H1 (cell line): ENCODE data around the gene KLHDC4. TPM values are rescaled to one million over a fixed set of nuclear protein-coding genes. Genes with fewer than 3 reads are reported as not detected.

Experiments used
- CTCF ChIA-PET: fragments of 300-600 bp; sonication (Branson Sonifier 250); formaldehyde crosslinking; loops from one replicate; lab custom pipeline; 2021; ENCODE audit not compliant: partially characterized antibody; lab: Charles Lee
- POLR2A ChIA-PET: fragments of 300-600 bp; sonication (Branson Sonifier 250); formaldehyde crosslinking; loops from one replicate; lab custom pipeline; 2021; ENCODE audit warnings: inconsistent platforms; ENCODE audit not compliant: partially characterized antibody; lab: Charles Lee
- DNase-seq, 2 experiments: peaks; one replicate each; pipeline versions ENCODE4 v3.0.0 to v3.0.0-alpha.2; 2010 to 2022; ENCODE audit warnings: low spot score in 2 of 2, low read depth in 1 of 2, mixed read lengths in 1 of 2
- FAIRE-seq: peaks from 2 replicates; lab custom pipeline; 2011; peaks lifted over from hg19 to GRCh38; lab: Jason Lieb, UNC
- H2AFZ ChIP-seq: 2 replicates; pipeline ENCODE4 v1.8.1; 2012; ENCODE audit warnings: low read length, inconsistent platforms
- H2AK5ac ChIP-seq: 2 replicates; pipeline ENCODE4 v1.6.1; 2013; ENCODE audit warnings: low read depth, low read length
- H2BK120ac ChIP-seq: replicated peaks from 2 replicates; pipeline ENCODE3; 2013; ENCODE audit warnings: low read depth, low read length, inconsistent platforms
- H2BK12ac ChIP-seq: 2 replicates; pipeline ENCODE4 v1.6.1; 2013; ENCODE audit warnings: low read depth, low read length
- H2BK15ac ChIP-seq: 2 replicates; pipeline ENCODE4 v1.6.1; 2013; ENCODE audit warnings: low read length
- H2BK20ac ChIP-seq: 2 replicates; pipeline ENCODE4 v1.6.1; 2013; ENCODE audit warnings: low read length
- H2BK5ac ChIP-seq: 2 replicates; pipeline ENCODE4 v1.6.1; 2013; ENCODE audit warnings: low read depth, low read length
- H3K14ac ChIP-seq: 2 replicates; pipeline ENCODE4 v1.6.1; 2013; ENCODE audit warnings: inconsistent platforms; ENCODE audit not compliant: insufficient read length
- H3K18ac ChIP-seq: 2 replicates; pipeline ENCODE4 v1.6.1; 2013; ENCODE audit warnings: low read length; ENCODE audit errors: extremely low read depth
- H3K23ac ChIP-seq: 2 replicates; pipeline ENCODE4 v1.6.1; 2013; ENCODE audit warnings: inconsistent platforms; ENCODE audit not compliant: insufficient read length
- H3K23me2 ChIP-seq: 2 replicates; pipeline ENCODE4 v1.6.1; 2013; ENCODE audit warnings: low read depth, low read length
- H3K27ac ChIP-seq: 2 replicates; pipeline ENCODE4 v1.6.1; 2011; ENCODE audit warnings: low read depth, low read length, inconsistent platforms
- H3K27me3 ChIP-seq, 4 experiments: replicated peaks in 1 of 4; 1 replicate in 1 of 4; 2 replicates in 3 of 4; pipeline versions ENCODE4 v1.6.1 to v1.8.1; 2011 to 2013; ENCODE audit warnings: low read length in 3 of 4, mild to moderate bottlenecking in 3 of 4, inconsistent platforms in 2 of 4, mixed read lengths in 2 of 4, moderate library complexity in 1 of 4; ENCODE audit not compliant: control insufficient read depth in 3 of 4, insufficient read depth in 3 of 4; ENCODE audit errors: extremely low read depth in 1 of 4
- H3K36me3 ChIP-seq, 4 experiments: 2 replicates each; pipeline versions ENCODE4 v1.6.1 to v1.8.1; 2011 to 2013; ENCODE audit warnings: mild to moderate bottlenecking in 4 of 4, low read length in 3 of 4, moderate library complexity in 2 of 4, control low read depth in 1 of 4, inconsistent platforms in 1 of 4; ENCODE audit not compliant: insufficient read depth in 4 of 4, control insufficient read depth in 2 of 4
- H3K4ac ChIP-seq: replicated peaks from 2 replicates; pipeline ENCODE3; 2013; ENCODE audit warnings: low read length, low read depth, mixed read lengths, inconsistent platforms; ENCODE audit not compliant: insufficient read length
- H3K4me1 ChIP-seq, 4 experiments: replicated peaks in 1 of 4; 1 replicate in 1 of 4; 2 replicates in 3 of 4; pipeline versions ENCODE4 v1.6.1 to v1.8.1; 2011 to 2013; ENCODE audit warnings: low read length in 3 of 4, inconsistent platforms in 2 of 4, mixed read lengths in 1 of 4; ENCODE audit not compliant: insufficient read depth in 4 of 4, control insufficient read depth in 3 of 4
- H3K4me2 ChIP-seq, 2 experiments: 2 replicates each; pipeline versions ENCODE4 v1.6.1 to v1.8.1; 2011 to 2013; ENCODE audit warnings: low read depth in 2 of 2, low read length in 2 of 2, control low read depth in 1 of 2, inconsistent platforms in 1 of 2, mild to moderate bottlenecking in 1 of 2; ENCODE audit not compliant: insufficient read depth in 1 of 2
- H3K4me3 ChIP-seq, 4 experiments: fragments of 200-600, 300-600 bp in 1 of 4; sonication (generic), shearing (Covaris generic), sonication (Bioruptor Twin) in 1 of 4; 2 replicates each; pipeline versions ENCODE4 v1.5.1 to v1.8.1; 2011 to 2016; ENCODE audit warnings: low read length in 4 of 4, low read depth in 3 of 4, control low read depth in 2 of 4, inconsistent platforms in 2 of 4, mild to moderate bottlenecking in 2 of 4, mixed read lengths in 1 of 4, moderate library complexity in 1 of 4; ENCODE audit not compliant: insufficient read depth in 2 of 4; ENCODE audit errors: extremely low read depth in 1 of 4
- H3K56ac ChIP-seq: replicated peaks from 2 replicates; pipeline ENCODE3; 2013; ENCODE audit warnings: low read depth, mild to moderate bottlenecking, mixed read lengths, low read length, inconsistent platforms; ENCODE audit not compliant: insufficient read length
- H3K79me1 ChIP-seq: 2 replicates; pipeline ENCODE4 v1.6.1; 2013; ENCODE audit warnings: low read depth, low read length, control low read depth
- H3K79me2 ChIP-seq, 2 experiments: 2 replicates each; pipeline versions ENCODE4 v1.6.1 to v1.8.1; 2012 to 2013; ENCODE audit warnings: low read length in 2 of 2, mild to moderate bottlenecking in 2 of 2, inconsistent platforms in 1 of 2; ENCODE audit not compliant: insufficient read depth in 2 of 2, control insufficient read depth in 1 of 2
- H3K9ac ChIP-seq, 4 experiments: replicated peaks in 1 of 4; 1 replicate in 1 of 4; 2 replicates in 3 of 4; pipeline versions ENCODE4 v1.6.1 to v1.8.1; 2011 to 2013; ENCODE audit warnings: low read depth in 3 of 4, low read length in 3 of 4, control low read depth in 2 of 4, mild to moderate bottlenecking in 2 of 4, moderate library complexity in 2 of 4, inconsistent platforms in 1 of 4; ENCODE audit errors: extremely low read depth in 1 of 4
- H3K9me3 ChIP-seq, 2 experiments: 2 replicates each; pipeline versions ENCODE4 v1.6.1 to v1.8.1; 2012 to 2013; ENCODE audit warnings: mild to moderate bottlenecking in 2 of 2, moderate library complexity in 2 of 2, control low read depth in 1 of 2, inconsistent platforms in 1 of 2, low read depth in 1 of 2, low read length in 1 of 2, mixed read lengths in 1 of 2; ENCODE audit not compliant: insufficient read depth in 2 of 2
- H4K20me1 ChIP-seq, 2 experiments: replicated peaks in 1 of 2; 2 replicates each; pipeline versions ENCODE3 to v1.8.1; 2011 to 2013; ENCODE audit warnings: inconsistent platforms in 2 of 2, low read length in 2 of 2, mild to moderate bottlenecking in 1 of 2; ENCODE audit not compliant: insufficient read depth in 2 of 2, control insufficient read depth in 1 of 2
- H4K5ac ChIP-seq: 2 replicates; pipeline ENCODE4 v1.6.1; 2013; ENCODE audit warnings: low read length, low read depth, mixed read lengths, inconsistent platforms; ENCODE audit not compliant: insufficient read length
- H4K8ac ChIP-seq: 2 replicates; pipeline ENCODE4 v1.8.0; 2013; ENCODE audit warnings: mild to moderate bottlenecking, moderate library complexity, low read length, inconsistent platforms; ENCODE audit not compliant: insufficient read depth; ENCODE audit errors: extremely low read depth
- H4K91ac ChIP-seq: replicated peaks from 2 replicates; pipeline ENCODE3; 2013; ENCODE audit warnings: low read length, mixed read lengths, inconsistent platforms; ENCODE audit not compliant: insufficient read length
- ATF3 ChIP-seq: IDR thresholded peaks from 2 replicates; pipeline ENCODE4 v1.6.1; 2011; ENCODE audit warnings: low read depth, mild to moderate bottlenecking, low read length; ENCODE audit not compliant: insufficient read depth
- USF2 ChIP-seq: IDR thresholded peaks from 2 replicates; pipeline ENCODE4 v1.6.1; 2011; ENCODE audit warnings: low read length, improper control_type of control experiment
- WGBS, 2 experiments: shearing (Covaris generic) in 1 of 2; methylation state at CpG; one replicate each; pipeline versions ENCODE4 v1.1.6 to v1.1.7; 2013 to 2015; ENCODE audit warnings: low lambda C conversion rate in 2 of 2, mixed read lengths in 2 of 2, inconsistent platforms in 1 of 2, low coverage in 1 of 2, missing lambda C conversion rate in 1 of 2; ENCODE audit not compliant: insufficient replicate concordance in 2 of 2, insufficient coverage in 1 of 2, insufficient read length in 1 of 2; ENCODE audit errors: extremely low coverage in 1 of 2, missing lambda C conversion rate in 1 of 2; 5-methylcytosine and 5-hydroxymethylcytosine counted together
- polyA plus RNA-seq, 7 experiments: library from polyadenylated mRNA; depleted of rRNA in 3 of 7; stranded (reverse) in 5 of 7; unstranded in 2 of 7; fragments of >200 nt in 5 of 7; fragments of 200-250 nt in 2 of 7; gene quantifications; 1 replicate in 5 of 7; 2 replicates in 1 of 7; 4 replicates in 1 of 7; pipeline versions ENCODE4 v1.2.1 to v1.2.3, GENCODE V29; 2011 to 2013; ENCODE audit warnings: missing spikeins in 2 of 7, mixed read lengths in 2 of 7
- total RNA-seq: library from RNA; stranded (reverse); fragmentation: NEBNext Ultra II Directional; extraction: Animal tissue kit (Norgen Biotek cat#: 25700); gene quantifications from 2 replicates; pipeline ENCODE4 v1.2.1, GENCODE V29; 2021

KLHDC4 gene
- total and polyA plus RNA-seq, 2 of the 8 experiments (the other 6 are each of a cell fraction or from before 2014, with no cell fraction given), result 23.7 to 63.9 TPM

GRCh38 chr16:87658564-87659225 lies 107.1 kb downstream of the KLHDC4 start:
- Histone ChIP-seq H2AK5ac (no peak overlapping the region), H3K9me3 (no peaks in the 10 kb centered on the region), H3K36me3 (peaks cover 0 to 3% (median 0%) of the 10 kb centered on the region in 4 experiments; a peak in 1 of 8 replicates), H2BK120ac (no peak overlapping the region), H2BK15ac (no peak overlapping the region), H3K9ac (no peak overlapping the region; a peak in 1 of 7 replicates), H4K91ac (no peak overlapping the region), H3K27me3 (no peaks in the 10 kb centered on the region), H2BK20ac (no peak overlapping the region), H3K79me2 (no peaks in the 10 kb centered on the region), H3K4ac (no peak overlapping the region), H3K4me1 (peaks cover 0 to 24% (median 9%) of the 10 kb centered on the region in 4 experiments; a peak in 6 of 7 replicates), H2BK12ac (no peak overlapping the region), H3K79me1 (no peaks in the 10 kb centered on the region; the same call in 1 of the 2 replicates), H2AFZ (no peak overlapping the region), H3K4me3 (peak overlapping the region in 2 of 4 experiments; percentile 4 to 11; a peak in 3 of 8 replicates), H4K5ac (no peak overlapping the region), H3K14ac (no peak overlapping the region), H4K8ac (no peak overlapping the region; the same call in 1 of the 2 replicates), H3K18ac (no peak overlapping the region; the same call in 1 of the 2 replicates), H2BK5ac (no peak overlapping the region), H3K4me2 (peak overlapping the region; percentile 30 to 59; a peak in 2 of 4 replicates), H4K20me1 (peaks cover 2 to 11% of the 10 kb centered on the region in 2 experiments), H3K27ac (no peak overlapping the region), H3K23me2 (no peaks in the 10 kb centered on the region), H3K56ac (no peak overlapping the region), H3K23ac (no peak overlapping the region)
- no peak for FAIRE-seq
- POLR2A ChIA-PET, result interaction anchor here (1.5 kb wide), 1 partner anchor 9 kb away, joined by 6 read pairs; no protein-coding TSS in a partner anchor
- TF ChIP-seq USF2 (no peak), ATF3 (no peak)
- DNase-seq, result no peak
- CTCF ChIA-PET, result interaction anchor here (0.5 to 1.5 kb wide), 7 partner anchors 19 to 108 kb away, joined by 3 to 4 read pairs (median 3); no protein-coding TSS in a partner anchor
- 64% methylated on average over 14 of the region's 14 CpGs; no CpG with 5 or more reads in 1 of the 2 experiments for WGBS, 2 experiments
